GM10266 (cell line): ENCODE measurements around the gene CDCA7L.
"Not testable (repeated sequence)": the region's sequence is repeated elsewhere in the genome, so short reads cannot be mapped to it uniquely, and the experiment has no call there.

Experiments
- DNase-seq: peaks from one replicate; pipeline ENCODE4 v3.0.0; 2012; ENCODE audit errors: extremely low spot score
- CTCF ChIP-seq: IDR thresholded peaks from 2 replicates; pipeline ENCODE4 v1.5.1; 2012; ENCODE audit warnings: mild to moderate bottlenecking, low read depth; ENCODE audit not compliant: control insufficient read depth, insufficient read depth; ENCODE audit errors: missing control alignments

The CDCA7L gene

GRCh38 chr7:21868576-21868850, 77.2 kb downstream of the CDCA7L start:
- no peak for TF ChIP-seq CTCF

GRCh38 chr7:21867816-21868575, 77.7 kb downstream of the CDCA7L start:
- no peak for TF ChIP-seq CTCF
- no peak for DNase-seq

More at GRCh38 chr7:21868576-21868850, 77.2 kb downstream of the CDCA7L start:
- DNase-seq: no peak

GRCh38 chr7:21867226-21867625, 78.5 kb downstream of the CDCA7L start:
- TF ChIP-seq CTCF: no peak
- no peak for DNase-seq

- no peak for TF ChIP-seq CTCF
- no peak for DNase-seq
Measured at GRCh38 chr7:21866731-21867130, 79.0 kb downstream of the CDCA7L start.

GRCh38 chr7:21865631-21866204, 80.0 kb downstream of the CDCA7L start:
- DNase-seq: not testable (repeated sequence)

- no peak for DNase-seq
- TF ChIP-seq CTCF: no peak
Measured at GRCh38 chr7:21851559-21851967, 94.1 kb downstream of the CDCA7L start.
